Prostate gland (tissue), 2 donors: ENCODE data around the gene VIPR2. TPM values are rescaled to one million over a fixed set of nuclear protein-coding genes. Genes with fewer than 3 reads are reported as not detected.

ENCODE experiments used
- DNase-seq: peaks from one replicate; pipeline ENCODE4 v3.0.0-alpha.2; 2019; ENCODE audit warnings: low spot score
- H3K27ac ChIP-seq, 2 donors: fragments of 200-600 bp; sonication (generic); 2 replicates each; pipeline ENCODE4 v1.5.1; 2017 to 2019
- H3K27me3 ChIP-seq: fragments of 200-600 bp; sonication (generic); replicated peaks from 2 replicates; pipeline ENCODE4 v1.5.1; 2019; ENCODE audit not compliant: insufficient read depth
- H3K36me3 ChIP-seq, 2 donors: fragments of 200-600 bp; sonication (generic); 1 replicate in 1 of 2; 2 replicates in 1 of 2; pipeline versions ENCODE4 v1.5.1 to v1.8.1; 2017 to 2019
- H3K4me1 ChIP-seq: fragments of 200-600 bp; sonication (generic); replicated peaks from 2 replicates; pipeline ENCODE4 v1.5.1; 2019
- H3K4me3 ChIP-seq, 2 donors: fragments of 200-600 bp; sonication (generic); 2 replicates each; pipeline ENCODE4 v1.5.1; 2017 to 2019
- H3K9me3 ChIP-seq: fragments of 200-600 bp; sonication (generic); 2 replicates; pipeline ENCODE4 v1.5.1; 2017
- POLR2A ChIP-seq: fragments of 450-650 bp; IDR thresholded peaks from one replicate; pipeline ENCODE4 v1.6.1; 2016; ENCODE audit warnings: antibody characterized with exemption, mild to moderate bottlenecking
- POLR2AphosphoS5 ChIP-seq: sonication (generic); formaldehyde crosslinking; IDR thresholded peaks from one replicate; pipeline ENCODE4 v1.6.1; 2017; ENCODE audit warnings: antibody characterized with exemption
- WGBS: methylation state at CpG from one replicate; pipeline ENCODE4 v1.1.5; 2018; 5-methylcytosine and 5-hydroxymethylcytosine counted together
- intact Hi-C: fragments of 100-400 bp; cut with DNase I; formaldehyde crosslinking; loops from one replicate; pipeline ENCODE4 v1.14.2; 2022
- total RNA-seq, 2 donors: library from RNA; depleted of rRNA; stranded (reverse); fragments of >200 nt; gene quantifications; one replicate each; pipeline ENCODE4 v1.1.0, GENCODE V29; 2016
- TF ChIP-seq, protein P1 (sequence below), 4 experiments: fragments of 200-600 bp in 2 of 4; fragments of 450-650 bp in 2 of 4; sonication (generic) in 2 of 4; IDR thresholded peaks; 1 replicate in 3 of 4; 2 replicates in 1 of 4; pipeline ENCODE4 v1.5.1; 2016 to 2019; ENCODE audit warnings: antibody characterized with exemption in 4 of 4, mild to moderate bottlenecking in 2 of 4, moderate library complexity in 2 of 4

The VIPR2 gene
- total RNA-seq, 2 donors from 2014 or later, result 1.0 to 13.5 TPM

- DNase-seq, result no peak
- Histone ChIP-seq H3K4me1 (no peaks in the 10 kb centered on the region), H3K4me3 (no peak overlapping the region), H3K36me3 (no peaks in the 10 kb centered on the region), H3K27me3 (no peaks in the 10 kb centered on the region), H3K27ac (no peak overlapping the region), H3K9me3 (no peaks in the 10 kb centered on the region)
- 87% methylated on average over 7 of the region's 7 CpGs for WGBS
- TF ChIP-seq POLR2AphosphoS5 (no peak), POLR2A (no peak)
- TF ChIP-seq, protein P1, sequence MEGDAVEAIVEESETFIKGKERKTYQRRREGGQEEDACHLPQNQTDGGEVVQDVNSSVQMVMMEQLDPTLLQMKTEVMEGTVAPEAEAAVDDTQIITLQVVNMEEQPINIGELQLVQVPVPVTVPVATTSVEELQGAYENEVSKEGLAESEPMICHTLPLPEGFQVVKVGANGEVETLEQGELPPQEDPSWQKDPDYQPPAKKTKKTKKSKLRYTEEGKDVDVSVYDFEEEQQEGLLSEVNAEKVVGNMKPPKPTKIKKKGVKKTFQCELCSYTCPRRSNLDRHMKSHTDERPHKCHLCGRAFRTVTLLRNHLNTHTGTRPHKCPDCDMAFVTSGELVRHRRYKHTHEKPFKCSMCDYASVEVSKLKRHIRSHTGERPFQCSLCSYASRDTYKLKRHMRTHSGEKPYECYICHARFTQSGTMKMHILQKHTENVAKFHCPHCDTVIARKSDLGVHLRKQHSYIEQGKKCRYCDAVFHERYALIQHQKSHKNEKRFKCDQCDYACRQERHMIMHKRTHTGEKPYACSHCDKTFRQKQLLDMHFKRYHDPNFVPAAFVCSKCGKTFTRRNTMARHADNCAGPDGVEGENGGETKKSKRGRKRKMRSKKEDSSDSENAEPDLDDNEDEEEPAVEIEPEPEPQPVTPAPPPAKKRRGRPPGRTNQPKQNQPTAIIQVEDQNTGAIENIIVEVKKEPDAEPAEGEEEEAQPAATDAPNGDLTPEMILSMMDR (IDR thresholded peaks at IDR 0.05), result no peak
- intact Hi-C loops, result no loop called here
These were observed 22.4 kb downstream of the VIPR2 start for GRCh38 chr7:159122276-159122675.

DNA sequence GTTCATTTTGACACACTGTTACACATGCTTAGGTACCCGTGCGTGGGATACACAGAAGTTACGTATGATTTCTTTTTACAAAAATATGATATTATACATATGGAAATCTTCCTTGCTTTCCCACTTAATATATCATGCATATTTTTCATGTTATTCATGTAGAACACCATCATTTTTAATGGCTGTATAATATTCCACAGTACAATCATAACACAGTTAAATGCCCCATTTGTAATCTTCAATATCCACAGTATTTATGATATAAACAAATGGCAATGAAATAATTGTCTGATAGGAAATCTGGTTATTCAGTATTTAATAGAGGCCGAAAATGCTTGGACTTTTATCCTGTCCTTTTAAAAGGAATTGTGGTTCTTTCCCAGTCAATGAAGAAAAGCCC is 23.2 kb downstream of the VIPR2 start:
- no peak overlapping the region for H3K4me3 ChIP-seq
- no peaks in the 10 kb centered on the region for H3K9me3 ChIP-seq
- H3K36me3 ChIP-seq, result no peaks in the 10 kb centered on the region
- H3K27ac ChIP-seq, result no peak overlapping the region
- 89% methylated on average over 4 of the region's 4 CpGs for WGBS
- no peaks in the 10 kb centered on the region for H3K4me1 ChIP-seq
- no peaks in the 10 kb centered on the region for H3K27me3 ChIP-seq
- no peak for DNase-seq
- TF ChIP-seq POLR2AphosphoS5 (no peak), POLR2A (no peak)
- TF ChIP-seq, protein P1 (IDR thresholded peaks at IDR 0.05), result no peak
- intact Hi-C loops, result no loop called here

DNA sequence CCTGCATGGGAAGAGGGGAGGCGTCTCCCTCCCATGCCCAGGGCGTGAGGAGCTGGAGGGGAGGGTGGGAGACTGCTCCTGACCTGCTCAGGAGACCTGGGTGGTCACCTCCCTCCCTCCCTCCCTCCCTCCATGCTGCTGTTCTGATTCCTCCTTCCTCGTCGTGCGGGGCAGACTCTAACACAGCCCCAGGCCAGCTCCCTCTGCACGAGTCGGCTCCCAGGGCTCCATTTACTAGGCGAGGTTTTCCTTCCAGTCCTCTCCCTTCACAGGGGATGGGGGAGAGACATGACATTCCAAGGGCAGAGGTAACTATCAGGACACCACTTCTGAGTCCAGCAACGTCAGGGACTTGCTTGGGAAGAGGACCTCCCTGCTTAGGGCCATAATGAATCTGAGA is 23.6 kb downstream of the VIPR2 start:
- H3K27ac ChIP-seq, result no peak overlapping the region
- H3K36me3 ChIP-seq, result no peaks in the 10 kb centered on the region
- DNase-seq, result no peak
- no peak overlapping the region for H3K4me3 ChIP-seq
- 78% methylated on average over 9 of the region's 9 CpGs for WGBS
- H3K27me3 ChIP-seq, result no peaks in the 10 kb centered on the region
- intact Hi-C loops, result no loop called here
- no peaks in the 10 kb centered on the region for H3K4me1 ChIP-seq
- H3K9me3 ChIP-seq, result no peaks in the 10 kb centered on the region
- TF ChIP-seq POLR2A (no peak), POLR2AphosphoS5 (no peak)
- TF ChIP-seq, protein P1 (IDR thresholded peaks at IDR 0.05), result no peak

DNA sequence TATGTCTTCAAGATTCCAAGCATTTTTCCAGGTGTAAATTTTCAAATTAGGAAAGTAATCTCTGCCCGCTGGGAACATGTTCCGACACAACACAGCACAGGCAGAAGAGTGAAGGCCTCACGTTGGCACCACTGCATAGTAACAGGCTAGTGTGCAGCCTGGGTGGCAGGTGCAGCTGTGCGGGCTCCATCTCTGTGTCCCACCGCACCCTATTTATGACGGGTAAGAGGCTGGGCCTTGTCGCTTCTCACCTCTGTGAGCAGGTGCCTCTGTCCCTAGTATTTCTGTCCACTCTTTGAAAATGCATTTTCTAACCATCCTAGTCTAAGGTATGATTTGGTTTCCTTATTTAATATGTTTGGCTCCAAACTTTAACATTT is 24.1 kb downstream of the VIPR2 start:
- Histone ChIP-seq H3K36me3 (no peaks in the 10 kb centered on the region), H3K27ac (no peak overlapping the region), H3K9me3 (no peaks in the 10 kb centered on the region), H3K4me3 (no peak overlapping the region), H3K27me3 (no peaks in the 10 kb centered on the region), H3K4me1 (no peaks in the 10 kb centered on the region)
- no peak for DNase-seq
- intact Hi-C loops, result no loop called here
- WGBS, result 92% methylated on average over 7 of the region's 7 CpGs
- TF ChIP-seq, protein P1 (IDR thresholded peaks at IDR 0.05), result no peak
- TF ChIP-seq POLR2A, result no peak
- no peak for TF ChIP-seq POLR2AphosphoS5

DNA sequence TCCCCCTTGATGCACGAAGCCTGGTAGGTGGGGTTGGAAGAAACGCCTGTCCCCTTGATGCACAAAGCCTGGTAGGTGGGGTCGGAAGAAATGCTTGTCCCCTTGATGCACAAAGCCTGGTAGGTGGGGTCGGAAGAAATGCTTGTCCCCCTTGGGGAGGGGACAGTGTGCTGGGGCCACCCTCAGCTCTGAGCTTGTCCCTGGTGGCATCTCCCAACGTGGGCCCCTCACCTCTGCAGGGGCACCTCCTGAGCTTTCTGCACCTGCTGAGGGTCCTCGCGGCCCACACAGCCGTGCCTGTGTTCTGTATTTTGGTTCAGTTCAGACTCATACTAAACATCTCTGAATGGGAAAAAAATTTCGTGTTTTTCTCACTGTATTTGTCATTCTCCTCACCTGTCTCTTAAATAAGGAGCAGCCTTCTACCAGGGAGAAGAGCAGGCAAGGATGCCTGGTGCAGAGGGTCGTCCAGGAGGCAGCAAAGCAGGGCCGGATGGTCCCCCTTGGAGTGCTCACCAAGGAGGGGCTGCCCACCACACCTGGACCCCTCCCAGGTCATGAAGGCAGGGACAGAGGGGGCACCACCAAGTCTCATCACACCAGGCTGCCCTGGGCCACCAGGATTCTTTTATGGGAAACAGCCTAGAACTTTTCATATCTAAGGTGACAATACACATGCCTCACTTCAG is 24.7 kb downstream of the VIPR2 start:
- 87% methylated on average over 11 of the region's 11 CpGs for WGBS
- no peak overlapping the region for H3K4me3 ChIP-seq
- H3K9me3 ChIP-seq, result no peaks in the 10 kb centered on the region
- H3K4me1 ChIP-seq, result no peaks in the 10 kb centered on the region
- no peaks in the 10 kb centered on the region for H3K27me3 ChIP-seq
- H3K27ac ChIP-seq, result no peak overlapping the region
- intact Hi-C loops, result no loop called here
- DNase-seq, result no peak
- H3K36me3 ChIP-seq, result no peaks in the 10 kb centered on the region
- TF ChIP-seq POLR2A, result no peak
- TF ChIP-seq POLR2AphosphoS5, result no peak
